HG02885 (cell line): ENCODE measurements around the gene ATG9B.

ENCODE experiments used
- ATAC-seq: cut with Tn5 transposase; IDR thresholded peaks from one replicate; pipeline ENCODE4 v1.9.1; 2021; ENCODE audit warnings: mild to moderate bottlenecking; ENCODE audit not compliant: unreplicated experiment, poor library complexity

ATG9B gene

GRCh38 chr7:150969475-150969874 lies 54.8 kb downstream of the ATG9B start:
- ATAC-seq, result no peak

DNA sequence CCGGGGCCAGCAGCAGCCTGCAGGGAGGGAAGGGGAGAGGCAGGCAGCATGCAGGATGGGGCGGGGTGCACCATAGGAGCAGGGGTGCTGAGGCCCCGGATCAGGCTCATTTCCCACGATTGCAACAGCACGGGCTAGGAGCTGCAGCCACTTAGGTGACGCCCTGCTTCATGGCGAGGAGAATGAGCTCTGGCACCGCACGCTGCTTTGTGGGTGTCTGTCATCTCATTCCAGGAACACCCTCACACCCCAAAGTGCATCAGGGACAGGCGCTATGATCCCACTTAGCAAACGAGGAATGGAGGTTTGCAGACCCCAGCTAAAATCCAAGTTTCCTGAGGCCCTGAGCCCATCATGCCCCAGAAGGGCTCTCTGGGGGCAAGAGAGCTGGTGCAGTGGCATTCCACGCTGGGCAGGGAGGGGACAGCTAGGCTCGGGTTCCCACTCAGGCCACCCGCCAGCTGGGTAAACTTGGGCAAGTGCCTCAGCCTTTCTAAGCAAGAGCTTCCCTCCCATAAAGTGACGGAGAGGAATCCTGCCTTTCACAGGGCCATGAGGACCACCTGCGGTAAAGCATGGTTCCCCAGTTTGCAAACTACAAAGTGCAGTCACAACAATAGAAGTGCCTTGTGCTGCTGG lies 55.4 kb downstream of the ATG9B start:
- ATAC-seq, result no peak

GRCh38 chr7:150968056-150968733 lies 56.1 kb downstream of the ATG9B start:
- no peak for ATAC-seq

- ATAC-seq, result no peak
Observed at GRCh38 chr7:150967349-150967748, 56.9 kb downstream of the ATG9B start.

DNA sequence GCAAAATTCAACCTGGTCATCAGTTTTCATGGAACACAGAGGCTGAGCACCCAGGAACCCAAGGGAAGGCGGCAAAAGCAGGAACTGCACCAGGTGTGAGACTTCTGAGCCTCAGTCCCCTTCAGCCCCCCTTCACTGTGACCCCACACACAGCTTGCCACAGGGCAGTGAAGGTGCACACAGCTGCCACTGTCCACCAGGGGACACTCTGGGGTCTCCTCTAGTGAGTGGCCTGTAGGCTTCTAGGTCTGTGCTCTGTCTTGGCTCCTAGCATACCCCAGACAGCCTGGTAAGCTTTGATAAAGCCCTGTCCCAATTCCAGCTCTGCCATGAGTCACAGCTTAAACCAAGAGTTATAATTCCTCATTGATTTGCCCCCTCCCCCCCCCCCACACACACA lies 58.3 kb downstream of the ATG9B start:
- ATAC-seq, result no peak

DNA sequence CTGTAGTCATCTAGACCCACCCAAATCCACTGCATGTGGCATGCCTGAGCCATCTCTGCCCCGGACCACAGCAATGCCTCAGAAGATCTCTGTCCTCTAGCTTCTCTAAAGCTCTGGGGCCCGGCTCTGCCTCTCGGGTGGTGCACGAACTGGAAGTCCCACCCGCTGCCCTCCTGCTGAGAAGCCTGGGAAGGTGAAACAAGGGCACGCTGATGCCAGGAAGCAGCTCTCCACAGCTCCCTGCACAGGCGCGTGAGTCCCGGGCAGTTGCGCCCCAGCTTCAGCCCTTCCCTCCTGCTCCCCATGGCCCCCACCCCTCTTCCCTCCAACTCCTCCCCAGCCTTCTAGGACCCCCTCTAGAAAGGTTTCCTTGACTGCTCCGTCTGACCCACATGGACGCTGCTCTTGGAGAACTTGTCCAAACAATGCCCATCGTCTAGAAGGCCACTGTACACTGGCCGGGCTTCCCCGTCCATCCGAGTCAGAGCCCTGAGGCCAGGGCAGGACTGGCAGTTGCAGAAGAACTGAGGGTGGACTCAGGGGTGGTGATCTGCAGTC lies 58.9 kb downstream of the ATG9B start:
- no peak for ATAC-seq
